ENCODE measurements around the gene ETS1. TPM values are rescaled to one million over a fixed set of nuclear protein-coding genes. Genes with fewer than 3 reads are reported as not detected.

Gene ETS1
- total RNA-seq, 2 donors from 2014 or later: 23.0 to 38.0 TPM

DNA sequence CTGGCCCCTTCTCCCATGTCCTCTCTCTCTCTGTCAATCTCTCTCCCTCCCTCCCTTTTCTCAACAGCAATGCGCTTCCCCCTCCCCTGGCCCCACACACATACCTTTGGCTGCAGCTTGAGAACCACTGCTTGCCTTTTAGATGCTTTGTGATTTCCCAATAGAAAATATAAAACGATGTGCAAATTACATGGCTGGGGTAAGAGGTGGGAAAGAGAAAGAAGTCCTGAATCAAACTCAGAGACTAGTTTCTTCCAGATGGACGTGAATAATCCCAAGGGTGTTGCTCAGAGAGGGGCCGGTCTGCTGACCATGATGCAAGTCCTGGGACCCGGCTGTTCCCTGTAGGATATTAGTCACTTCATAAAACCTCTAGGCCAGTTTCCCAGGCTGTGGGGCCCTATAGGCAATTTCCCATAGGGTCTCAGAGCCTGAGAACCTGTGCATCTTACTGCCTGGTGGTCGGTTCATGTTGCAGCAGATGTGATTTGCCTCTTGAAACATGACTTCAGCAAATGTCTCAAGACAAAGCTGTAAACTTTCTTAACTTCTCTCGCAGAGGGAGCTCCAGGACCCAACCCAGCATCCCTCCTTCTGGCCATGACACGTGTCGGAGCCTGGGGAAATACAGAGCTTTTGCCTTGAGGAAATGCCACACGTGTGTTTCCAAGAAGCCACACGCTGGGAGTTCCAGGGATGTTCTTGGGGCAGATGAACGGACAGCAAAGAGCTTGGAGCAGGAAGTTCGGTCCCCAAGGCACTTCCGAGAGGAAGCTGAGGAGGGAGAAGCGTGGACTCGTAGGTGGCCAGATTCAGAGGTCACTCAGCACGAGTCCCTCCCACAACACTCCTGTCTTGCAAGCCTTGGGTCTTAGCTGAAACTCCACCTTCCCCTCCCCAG, 34.5 kb upstream of the ETS1 start:
- ATAC-seq (no peak), DNase-seq (no peak)
- intact Hi-C loops (cut with DNase I, micrococcal nuclease): loop anchor here in 1 of 2 donors (10.0 kb wide), 1 partner anchor 337 kb away; no protein-coding TSS in a partner anchor

DNA sequence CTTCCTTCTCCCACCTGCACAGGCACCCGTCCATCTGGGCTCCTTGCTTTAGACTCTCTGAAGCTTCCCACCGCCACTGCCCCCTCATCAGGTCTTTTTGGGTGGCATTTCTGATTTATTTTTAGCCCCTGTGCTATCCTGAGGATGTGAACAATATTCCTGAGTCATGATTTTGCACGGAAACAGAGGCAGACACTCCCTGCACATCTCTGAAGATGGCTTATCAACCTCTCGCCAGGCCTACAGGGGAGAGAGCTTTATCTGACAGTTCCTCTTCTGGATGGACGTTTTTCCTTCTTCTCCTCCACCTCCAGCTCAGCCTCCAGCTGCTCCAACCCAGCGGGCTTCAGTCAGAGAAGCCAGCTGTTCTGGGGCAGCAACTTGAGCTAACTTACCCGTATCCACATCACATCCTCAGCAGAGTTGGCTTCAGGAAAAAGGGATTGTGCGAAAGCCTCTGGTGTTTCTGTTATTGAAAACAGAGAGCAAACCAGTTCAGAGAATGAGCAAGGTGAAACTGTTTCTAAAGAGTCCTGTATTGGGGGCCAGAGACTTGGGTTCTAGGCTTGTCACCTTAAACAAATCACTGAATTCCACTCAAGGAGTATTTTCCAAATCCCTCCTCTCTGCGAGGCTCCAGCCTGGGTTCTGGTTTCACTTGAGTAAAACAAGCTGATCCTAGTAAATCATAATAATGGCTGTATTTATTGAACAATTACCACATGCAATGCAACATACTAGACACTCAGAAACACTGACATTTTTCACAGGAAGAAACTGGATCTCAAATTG, 33.1 kb upstream of the ETS1 start:
- DNase-seq: no peak
- intact Hi-C loops (cut with DNase I, micrococcal nuclease): loop anchor here in 1 of 2 donors (10.0 kb wide), 1 partner anchor 336 kb away; no protein-coding TSS in a partner anchor
- ATAC-seq: no peak

DNA sequence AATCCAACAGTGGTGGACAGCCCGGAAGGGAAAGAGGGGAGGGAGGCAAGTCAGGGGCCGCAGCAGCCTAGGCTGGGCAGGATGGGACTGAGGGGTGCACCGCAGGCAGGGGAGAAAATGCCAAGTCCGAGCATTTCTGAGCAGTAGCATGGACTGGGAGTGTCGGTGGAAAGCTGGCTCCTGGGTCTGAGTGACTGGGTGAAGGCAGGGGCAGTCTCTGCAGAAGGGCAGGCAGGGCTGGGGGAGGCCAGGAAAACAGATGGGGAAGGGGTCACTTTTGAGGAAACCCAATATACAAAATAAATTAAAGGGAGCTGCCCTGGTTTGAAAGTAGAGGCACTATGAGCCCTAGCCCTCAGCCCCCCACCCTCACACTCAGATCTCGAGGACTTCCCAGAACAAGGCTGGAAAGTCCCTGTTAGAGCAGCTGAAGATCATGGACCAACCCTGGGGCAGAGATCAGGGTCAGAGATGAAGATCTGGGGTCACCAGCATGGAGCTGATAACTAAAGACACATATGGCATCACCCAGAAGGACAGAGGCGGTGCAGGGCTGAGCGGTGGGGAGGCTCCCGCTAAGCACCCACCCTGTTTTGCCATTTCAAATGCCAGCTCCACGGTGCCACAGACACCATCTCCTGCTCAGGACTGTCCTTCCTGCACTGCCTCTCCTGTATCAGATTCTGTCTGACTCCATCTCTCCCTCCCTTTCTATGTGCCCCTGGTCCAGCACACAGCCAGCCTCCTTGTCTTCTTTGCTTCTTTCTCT, 32.4 kb upstream of the ETS1 start:
- no peak for ATAC-seq
- no peak for DNase-seq
- intact Hi-C loops (cut with DNase I, micrococcal nuclease): loop anchor here in 1 of 2 donors (10.0 kb wide), 1 partner anchor 335 kb away; no protein-coding TSS in a partner anchor

GRCh38 chr11:128619007-128619406, 31.6 kb upstream of the ETS1 start:
- ATAC-seq: no peak
- intact Hi-C loops (cut with DNase I, micrococcal nuclease): no loop called here
- DNase-seq: no peak

DNA sequence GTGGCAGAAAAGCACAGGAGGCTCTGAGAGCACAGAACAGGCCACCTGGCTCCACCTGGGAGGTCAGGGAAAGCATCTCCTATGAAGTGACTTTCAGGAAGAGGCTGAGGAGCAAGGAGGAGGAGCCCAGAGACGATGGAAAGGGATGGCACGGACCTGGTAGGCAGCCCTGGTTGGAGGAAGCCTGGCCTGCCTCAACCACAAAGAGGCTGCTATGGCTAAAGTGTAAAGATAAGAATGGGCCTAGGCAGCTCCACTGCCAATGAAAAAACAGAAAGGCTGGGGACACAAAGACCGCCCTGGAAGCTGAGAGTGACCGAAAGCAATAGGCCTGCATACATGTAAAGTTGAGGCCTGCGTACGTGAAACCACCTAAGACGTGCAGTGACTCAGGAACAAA, 31.2 kb upstream of the ETS1 start:
- ATAC-seq (no peak), DNase-seq (no peak)

DNA sequence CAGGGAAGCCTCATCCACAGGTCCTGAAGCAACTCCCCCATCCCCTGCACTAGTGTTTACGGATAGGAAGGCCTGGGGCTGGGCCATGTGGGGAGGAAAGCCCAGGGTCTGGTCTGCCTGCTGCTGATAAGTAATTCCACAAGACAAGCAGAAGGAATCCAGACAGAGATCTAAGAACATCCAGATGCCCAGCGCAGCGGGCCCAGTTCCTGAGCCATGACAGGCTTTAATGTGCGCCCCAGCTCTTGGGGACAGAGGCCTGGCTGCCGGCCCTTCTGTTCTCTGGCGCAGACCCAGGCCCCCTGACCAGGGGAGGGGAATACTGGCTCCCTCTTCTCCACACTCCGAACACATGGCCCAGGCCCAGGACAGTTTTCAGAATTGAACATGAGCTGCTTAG, 28.8 kb upstream of the ETS1 start:
- ATAC-seq: no peak
- intact Hi-C loops (cut with DNase I, micrococcal nuclease): no loop called here
- DNase-seq: no peak

More for the DNA sequence above, 31.2 kb upstream of the ETS1 start:
- intact Hi-C loops (cut with DNase I, micrococcal nuclease): no loop called here

DNA sequence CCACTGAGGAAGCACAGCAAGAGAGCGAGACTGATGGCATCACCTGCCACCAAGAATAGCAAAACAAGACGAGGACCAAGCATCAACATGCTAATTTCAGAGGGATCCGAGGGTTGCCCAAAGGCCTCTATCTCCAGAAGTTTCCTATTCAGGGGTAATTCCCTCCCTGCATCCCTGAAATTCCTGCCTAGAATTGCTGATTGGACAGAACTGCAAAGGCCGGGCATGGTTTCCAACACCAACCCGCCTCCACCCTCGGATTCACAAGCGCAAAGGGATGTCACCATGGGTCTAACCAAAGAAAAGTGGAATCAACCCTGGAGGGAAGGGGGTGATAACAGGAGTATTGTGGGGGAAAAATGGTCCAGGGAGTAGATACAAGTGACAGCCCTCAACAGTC, 28.3 kb upstream of the ETS1 start:
- intact Hi-C loops (cut with DNase I, micrococcal nuclease): no loop called here
- no peak for ATAC-seq
- DNase-seq: no peak

DNA sequence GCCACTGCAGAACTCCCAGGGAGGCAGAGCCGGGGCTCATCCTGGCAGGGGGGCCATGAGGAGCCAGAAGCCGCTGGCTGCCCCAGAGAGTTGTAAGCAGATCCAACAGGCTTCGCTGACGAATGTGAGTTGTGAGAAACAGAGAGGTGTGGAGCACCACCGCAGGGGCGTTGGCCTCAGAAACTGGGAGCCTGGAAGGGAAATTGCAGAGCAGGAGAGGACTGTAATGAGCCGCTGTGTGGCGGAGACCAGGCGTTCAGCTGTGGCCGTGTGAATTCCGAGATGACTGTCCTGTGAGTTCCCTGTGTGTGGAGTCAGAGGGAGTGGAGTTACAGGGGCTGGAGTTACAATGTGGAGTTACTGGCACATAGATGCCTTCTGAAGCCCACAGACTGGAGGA, 27.7 kb upstream of the ETS1 start:
- intact Hi-C loops (cut with DNase I, micrococcal nuclease): no loop called here
- no peak for DNase-seq
- ATAC-seq: no peak

DNA sequence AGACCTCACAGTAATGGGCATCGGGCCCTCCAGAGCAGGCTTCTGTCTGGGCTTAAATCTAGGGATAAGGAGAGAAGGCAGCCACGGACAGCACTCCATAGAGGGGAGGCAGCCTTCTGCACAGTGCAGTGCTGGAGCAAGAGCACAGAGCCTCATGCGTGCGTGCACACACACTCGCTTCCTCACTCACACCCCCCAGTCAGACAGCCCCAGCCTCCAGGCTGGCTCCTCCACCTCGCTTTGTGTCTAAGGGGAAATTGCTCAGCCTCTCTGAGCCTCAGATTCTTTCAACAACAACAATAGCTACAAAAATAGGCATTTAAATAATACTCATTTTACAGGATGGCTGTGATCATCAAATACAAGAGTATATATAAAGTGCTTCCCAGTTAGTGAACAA, 26.7 kb upstream of the ETS1 start:
- ATAC-seq (no peak), DNase-seq (no peak)
- intact Hi-C loops (cut with DNase I, micrococcal nuclease): no loop called here

GRCh38 chr11:128613300-128613995, 26.1 kb upstream of the ETS1 start:
- DNase-seq: no peak
- intact Hi-C loops (cut with DNase I, micrococcal nuclease): no loop called here
- ATAC-seq: no peak

- DNase-seq (peak; percentile 53 to 55), ATAC-seq (peak; percentile 51)
- intact Hi-C loops (cut with DNase I, micrococcal nuclease): no loop called here
Measured at GRCh38 chr11:128610721-128611617, 23.6 kb upstream of the ETS1 start.

- no peak for ATAC-seq
- no peak for DNase-seq
- intact Hi-C loops (cut with DNase I, micrococcal nuclease): no loop called here
Measured at GRCh38 chr11:128609785-128610184, 22.4 kb upstream of the ETS1 start.

DNA sequence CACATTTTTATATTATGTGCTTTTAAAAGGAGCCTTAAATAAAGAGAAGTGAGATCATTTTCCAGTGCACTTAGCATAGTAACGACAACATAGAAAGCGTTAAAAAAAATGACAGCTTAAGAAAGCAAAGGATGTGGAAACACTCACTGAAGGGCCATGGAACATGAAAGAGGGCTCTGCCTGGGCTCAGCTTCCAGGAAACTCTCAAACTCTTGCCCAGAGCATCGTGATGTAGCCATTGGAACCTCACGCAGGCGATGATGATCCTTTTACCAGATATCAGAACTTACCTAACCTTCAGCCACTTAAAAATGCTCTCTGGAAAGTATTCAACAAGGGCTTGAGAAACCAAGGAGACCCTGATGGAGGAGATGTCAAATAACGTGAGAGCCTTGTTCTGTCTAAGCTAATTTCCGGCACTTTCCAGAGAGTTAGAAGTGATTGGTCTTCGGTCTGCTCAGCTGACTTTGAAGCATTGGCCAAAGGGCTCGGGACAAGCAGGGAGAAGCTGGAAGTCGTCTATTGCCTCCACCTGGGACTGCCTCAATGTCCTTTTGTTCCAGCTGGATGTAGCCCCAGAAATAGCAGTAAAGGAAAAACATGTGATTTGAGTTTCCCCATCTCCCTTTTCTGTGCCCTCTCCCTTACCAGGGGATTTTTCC, 21.5 kb upstream of the ETS1 start:
- DNase-seq (no peak), ATAC-seq (no peak)
- intact Hi-C loops (cut with DNase I, micrococcal nuclease): no loop called here

- no peak for DNase-seq
- ATAC-seq: no peak
- intact Hi-C loops (cut with DNase I, micrococcal nuclease): no loop called here
Measured at GRCh38 chr11:128607819-128608218, 20.5 kb upstream of the ETS1 start.

- DNase-seq: no peak
- ATAC-seq: no peak
- intact Hi-C loops (cut with DNase I, micrococcal nuclease): no loop called here
Measured at GRCh38 chr11:128604723-128605122, 17.4 kb upstream of the ETS1 start.

DNA sequence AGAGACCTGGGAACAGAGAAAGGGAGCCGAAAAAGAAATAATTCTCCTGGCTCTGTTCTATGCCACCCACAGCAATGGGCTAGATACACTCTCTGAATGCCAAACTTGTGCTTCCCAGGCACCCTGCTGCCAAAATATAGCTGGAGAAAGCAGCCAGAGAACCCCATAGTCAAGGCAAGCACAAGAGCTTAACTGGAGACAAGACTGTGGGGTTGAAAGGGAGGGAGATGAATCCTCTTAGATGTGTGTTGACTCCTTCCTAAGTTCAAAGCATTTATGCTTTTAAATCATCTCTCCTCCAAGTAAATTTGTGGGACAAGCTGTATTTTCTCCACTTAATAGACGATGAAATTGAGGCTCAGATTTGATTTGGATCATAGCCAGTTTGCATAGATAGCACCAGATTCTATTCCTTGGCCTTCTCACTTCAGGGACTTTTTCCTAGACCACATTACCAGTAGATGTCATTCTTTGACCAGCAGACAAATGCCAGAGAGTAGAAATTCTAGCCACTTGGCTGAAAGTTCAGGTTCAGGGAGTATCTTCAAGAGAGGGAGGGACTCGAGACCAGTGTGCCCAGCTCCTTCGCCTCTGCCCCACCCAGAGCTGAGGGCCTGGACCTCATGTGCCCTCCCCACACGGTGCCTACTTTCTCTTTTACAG, 16.5 kb upstream of the ETS1 start:
- DNase-seq (no peak), ATAC-seq (no peak)
- intact Hi-C loops (cut with DNase I, micrococcal nuclease): no loop called here

Measured in left colon (tissue), 2 donors.